SK-N-SH treated with all-trans-retinoic acid at 6 μM for 48 hours (cell line): ENCODE measurements around the gene SLC35F4.
"Not testable (repeated sequence)": the region's sequence is repeated elsewhere in the genome, so short reads cannot be mapped to it uniquely, and the experiment has no call there.

Source experiments
- ATAC-seq: fragments of 200-7000 bp; cut with Tn5 transposase; 3 replicates; pipeline ENCODE4 v1.9.1; 2020; ENCODE audit warnings: mild to moderate bottlenecking, moderate library complexity
- ARNTL ChIP-seq: fragments of 450-650 bp; formaldehyde crosslinking; IDR thresholded peaks from 2 replicates; pipeline ENCODE4 v1.5.0; 2020; ENCODE audit warnings: low read depth, mild to moderate bottlenecking, moderate library complexity, borderline replicate concordance
- CSDC2 ChIP-seq: fragments of 250-450 bp; sonication (Bioruptor Pico); IDR thresholded peaks from 2 replicates; pipeline ENCODE4 v1.5.0; 2020; ENCODE audit warnings: mild to moderate bottlenecking, moderate library complexity
- CSRNP3 ChIP-seq: fragments of 250-450 bp; sonication (Bioruptor Pico); IDR thresholded peaks from 2 replicates; pipeline ENCODE4 v1.5.1; 2021; ENCODE audit warnings: mild to moderate bottlenecking, moderate library complexity
- ESRRG ChIP-seq: fragments of 250-450 bp; sonication (Bioruptor Pico); IDR thresholded peaks from 2 replicates; pipeline ENCODE4 v1.6.1; 2021; ENCODE audit warnings: mild to moderate bottlenecking
- GLIS3 ChIP-seq: fragments of 250-450 bp; sonication (Bioruptor Pico); IDR thresholded peaks from 2 replicates; pipeline ENCODE4 v1.5.0; 2020; ENCODE audit warnings: mild to moderate bottlenecking, moderate library complexity
- ISL1 ChIP-seq: fragments of 250-450 bp; sonication (Bioruptor Pico); IDR thresholded peaks from 2 replicates; pipeline ENCODE4 v2.1.2; 2022; ENCODE audit warnings: mild to moderate bottlenecking, moderate library complexity
- OSR1 ChIP-seq: fragments of 250-450 bp; sonication (Bioruptor Pico); IDR thresholded peaks from 2 replicates; pipeline ENCODE4 v1.8.0; 2022; ENCODE audit warnings: moderate library complexity, mild to moderate bottlenecking, inconsistent platforms
- POU6F1 ChIP-seq: fragments of 250-450 bp; sonication (Bioruptor Pico); IDR thresholded peaks from 2 replicates; pipeline ENCODE4 v1.8.0; 2021; ENCODE audit warnings: low read depth, mild to moderate bottlenecking, moderate library complexity, borderline replicate concordance
- PPARA ChIP-seq: fragments of 250-450 bp; sonication (Bioruptor Pico); IDR thresholded peaks from 2 replicates; pipeline ENCODE4 v1.5.0; 2020; ENCODE audit warnings: mild to moderate bottlenecking, borderline replicate concordance
- RARB ChIP-seq: fragments of 250-450 bp; sonication (Bioruptor Pico); IDR thresholded peaks from 2 replicates; pipeline ENCODE4 v1.8.0; 2021; ENCODE audit warnings: mild to moderate bottlenecking, moderate library complexity
- SNAI2 ChIP-seq: fragments of 250-450 bp; sonication (Bioruptor Pico); IDR thresholded peaks from 2 replicates; pipeline ENCODE4 v1.5.0; 2020; ENCODE audit warnings: mild to moderate bottlenecking, moderate library complexity
- TCF4 ChIP-seq: fragments of 250-450 bp; sonication (Bioruptor Pico); IDR thresholded peaks from 2 replicates; pipeline ENCODE4 v1.8.0; 2021; ENCODE audit warnings: mild to moderate bottlenecking, moderate library complexity, borderline replicate concordance
- TOX ChIP-seq: fragments of 250-450 bp; sonication (Bioruptor Pico); IDR thresholded peaks from 2 replicates; pipeline ENCODE4 v1.8.0; 2021; ENCODE audit warnings: mild to moderate bottlenecking, moderate library complexity, borderline replicate concordance
- TSHZ2 ChIP-seq: fragments of 250-450 bp; sonication (Bioruptor Pico); IDR thresholded peaks from 2 replicates; pipeline ENCODE4 v1.5.0; 2020; ENCODE audit warnings: mild to moderate bottlenecking, moderate library complexity
- ZC3H10 ChIP-seq: fragments of 250-450 bp; sonication (Bioruptor Pico); IDR thresholded peaks from 2 replicates; pipeline ENCODE4 v1.5.1; 2021; ENCODE audit warnings: mild to moderate bottlenecking, moderate library complexity
- ZFP30 ChIP-seq: fragments of 450-650 bp; formaldehyde crosslinking; IDR thresholded peaks from 2 replicates; pipeline ENCODE4 v1.5.0; 2022; ENCODE audit warnings: mild to moderate bottlenecking, moderate library complexity
- ZNF565 ChIP-seq: fragments of 450-650 bp; formaldehyde crosslinking; conservative IDR thresholded peaks from 2 replicates; pipeline ENCODE4 v1.5.0; 2020; ENCODE audit warnings: low read depth, mild to moderate bottlenecking, moderate library complexity
- ZNF70 ChIP-seq: fragments of 450-650 bp; formaldehyde crosslinking; IDR thresholded peaks from 2 replicates; pipeline ENCODE4 v1.5.0; 2020; ENCODE audit warnings: mild to moderate bottlenecking, moderate library complexity
- ZNF8 ChIP-seq: fragments of 450-650 bp; formaldehyde crosslinking; IDR thresholded peaks from 2 replicates; pipeline ENCODE4 v1.5.0; 2020; ENCODE audit warnings: mild to moderate bottlenecking, moderate library complexity
- TF ChIP-seq, protein P1 (sequence below): fragments of 250-450 bp; sonication (Bioruptor Pico); IDR thresholded peaks from 2 replicates; pipeline ENCODE4 v1.5.1; 2020; ENCODE audit warnings: low read depth, mild to moderate bottlenecking, moderate library complexity
- TF ChIP-seq, protein P2 (sequence below): fragments of 250-450 bp; sonication (Bioruptor Pico); IDR thresholded peaks from 2 replicates; pipeline ENCODE4 v1.8.0; 2020; ENCODE audit warnings: mild to moderate bottlenecking, moderate library complexity, borderline replicate concordance

SLC35F4 gene

GRCh38 chr14:57709909-57710308 lies 156.0 kb downstream of the SLC35F4 start:
- no peak for ATAC-seq
- TF ChIP-seq ZC3H10 (no peak), PPARA (CRISPR knock-in tag) (no peak)
- TF ChIP-seq, all 23 proteins: peak for 0

GRCh38 chr14:57709086-57709485 lies 156.8 kb downstream of the SLC35F4 start:
- ATAC-seq = not testable (repeated sequence)

GRCh38 chr14:57707219-57707618 lies 158.7 kb downstream of the SLC35F4 start:
- TF ChIP-seq TSHZ2 (CRISPR knock-in tag) (no peak), RARB (no peak), CSDC2 (CRISPR knock-in tag) (no peak), SNAI2 (CRISPR knock-in tag) (no peak), ESRRG (CRISPR knock-in tag) (no peak), ZFP30 (no peak), TOX (no peak), POU6F1 (CRISPR knock-in tag) (no peak), CSRNP3 (no peak), ZNF8 (CRISPR knock-in tag) (no peak), ISL1 (CRISPR knock-in tag) (no peak), OSR1 (CRISPR knock-in tag) (no peak), TCF4 (CRISPR knock-in tag) (no peak), PPARA (CRISPR knock-in tag) (no peak), GLIS3 (CRISPR knock-in tag) (no peak), ZNF565 (no peak), ARNTL (no peak)
- TF ChIP-seq, protein P1, sequence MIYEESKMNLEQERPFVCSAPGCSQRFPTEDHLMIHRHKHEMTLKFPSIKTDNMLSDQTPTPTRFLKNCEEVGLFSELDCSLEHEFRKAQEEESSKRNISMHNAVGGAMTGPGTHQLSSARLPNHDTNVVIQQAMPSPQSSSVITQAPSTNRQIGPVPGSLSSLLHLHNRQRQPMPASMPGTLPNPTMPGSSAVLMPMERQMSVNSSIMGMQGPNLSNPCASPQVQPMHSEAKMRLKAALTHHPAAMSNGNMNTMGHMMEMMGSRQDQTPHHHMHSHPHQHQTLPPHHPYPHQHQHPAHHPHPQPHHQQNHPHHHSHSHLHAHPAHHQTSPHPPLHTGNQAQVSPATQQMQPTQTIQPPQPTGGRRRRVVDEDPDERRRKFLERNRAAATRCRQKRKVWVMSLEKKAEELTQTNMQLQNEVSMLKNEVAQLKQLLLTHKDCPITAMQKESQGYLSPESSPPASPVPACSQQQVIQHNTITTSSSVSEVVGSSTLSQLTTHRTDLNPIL (CRISPR knock-in tag) = no peak

GRCh38 chr14:57704763-57705162 lies 161.1 kb downstream of the SLC35F4 start:
- ATAC-seq = no peak
- TF ChIP-seq TCF4 (CRISPR knock-in tag) (no peak), CSRNP3 (no peak), TOX (no peak), ARNTL (no peak), ZNF8 (CRISPR knock-in tag) (no peak), ESRRG (CRISPR knock-in tag) (no peak), ZC3H10 (no peak), TSHZ2 (CRISPR knock-in tag) (no peak), SNAI2 (CRISPR knock-in tag) (no peak), ZNF565 (no peak), CSDC2 (CRISPR knock-in tag) (no peak), PPARA (CRISPR knock-in tag) (no peak), ZNF70 (CRISPR knock-in tag) (no peak), RARB (no peak)
- TF ChIP-seq, protein P1 (CRISPR knock-in tag) = no peak
- TF ChIP-seq, protein P2, sequence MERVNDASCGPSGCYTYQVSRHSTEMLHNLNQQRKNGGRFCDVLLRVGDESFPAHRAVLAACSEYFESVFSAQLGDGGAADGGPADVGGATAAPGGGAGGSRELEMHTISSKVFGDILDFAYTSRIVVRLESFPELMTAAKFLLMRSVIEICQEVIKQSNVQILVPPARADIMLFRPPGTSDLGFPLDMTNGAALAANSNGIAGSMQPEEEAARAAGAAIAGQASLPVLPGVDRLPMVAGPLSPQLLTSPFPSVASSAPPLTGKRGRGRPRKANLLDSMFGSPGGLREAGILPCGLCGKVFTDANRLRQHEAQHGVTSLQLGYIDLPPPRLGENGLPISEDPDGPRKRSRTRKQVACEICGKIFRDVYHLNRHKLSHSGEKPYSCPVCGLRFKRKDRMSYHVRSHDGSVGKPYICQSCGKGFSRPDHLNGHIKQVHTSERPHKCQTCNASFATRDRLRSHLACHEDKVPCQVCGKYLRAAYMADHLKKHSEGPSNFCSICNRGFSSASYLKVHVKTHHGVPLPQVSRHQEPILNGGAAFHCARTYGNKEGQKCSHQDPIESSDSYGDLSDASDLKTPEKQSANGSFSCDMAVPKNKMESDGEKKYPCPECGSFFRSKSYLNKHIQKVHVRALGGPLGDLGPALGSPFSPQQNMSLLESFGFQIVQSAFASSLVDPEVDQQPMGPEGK (CRISPR knock-in tag) = no peak

More at GRCh38 chr14:57707219-57707618, 158.7 kb downstream of the SLC35F4 start:
- ATAC-seq = no peak
